ENCODE results near the gene FRMD8.

DNA sequence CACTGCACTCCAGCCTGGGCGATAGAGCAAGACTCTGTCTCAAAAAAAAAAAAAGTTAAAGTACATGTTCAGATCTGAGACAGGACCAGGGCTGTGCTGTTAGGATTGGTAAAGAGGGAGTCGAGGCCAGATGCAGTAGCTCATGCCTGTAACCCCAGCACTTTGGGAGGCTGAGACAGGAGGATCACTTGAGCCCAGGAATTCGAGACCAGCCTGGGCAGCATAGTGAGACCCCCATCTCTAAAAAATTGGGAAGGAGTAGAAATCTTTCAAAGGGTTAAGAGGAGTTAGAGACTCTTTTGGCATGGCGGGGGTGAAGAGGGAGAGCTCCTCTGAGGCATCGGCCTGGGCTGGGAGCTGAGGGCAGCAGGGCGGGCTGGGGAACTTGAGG is 15.8 kb upstream of the FRMD8 start:
- TF ChIP-seq POLR2A (IDR thresholded peaks at IDR 0.05; ENCODE audit: extremely low read depth, insufficient read length): no peak
- TF ChIP-seq CTCF (IDR thresholded peaks at IDR 0.05; ENCODE audit: low read depth, low read length): no peak
- 0 out of 2 replicates have a peak, but pooled peaks have one; percentile 7 for TF ChIP-seq MYC (IDR thresholded peaks at IDR 0.05; ENCODE audit: low read depth, low read length)
